SK-N-SH treated with all-trans-retinoic acid at 6 μM for 48 hours (cell line): ENCODE data around the gene TRAPPC2L.

Experiments
- CREB5 ChIP-seq: fragments of 250-450 bp; sonication (Bioruptor Pico); IDR thresholded peaks from 2 replicates; pipeline ENCODE4 v1.5.1; 2020; ENCODE audit warnings: low read depth, mild to moderate bottlenecking, moderate library complexity
- CSDC2 ChIP-seq: fragments of 250-450 bp; sonication (Bioruptor Pico); IDR thresholded peaks from 2 replicates; pipeline ENCODE4 v1.5.0; 2020; ENCODE audit warnings: mild to moderate bottlenecking, moderate library complexity
- CSRNP3 ChIP-seq: fragments of 250-450 bp; sonication (Bioruptor Pico); IDR thresholded peaks from 2 replicates; pipeline ENCODE4 v1.5.1; 2021; ENCODE audit warnings: mild to moderate bottlenecking, moderate library complexity
- ESRRG ChIP-seq: fragments of 250-450 bp; sonication (Bioruptor Pico); IDR thresholded peaks from 2 replicates; pipeline ENCODE4 v1.6.1; 2021; ENCODE audit warnings: mild to moderate bottlenecking
- GLIS3 ChIP-seq: fragments of 250-450 bp; sonication (Bioruptor Pico); IDR thresholded peaks from 2 replicates; pipeline ENCODE4 v1.5.0; 2020; ENCODE audit warnings: mild to moderate bottlenecking, moderate library complexity
- OSR1 ChIP-seq: fragments of 250-450 bp; sonication (Bioruptor Pico); IDR thresholded peaks from 2 replicates; pipeline ENCODE4 v1.8.0; 2022; ENCODE audit warnings: moderate library complexity, mild to moderate bottlenecking, inconsistent platforms
- PATZ1 ChIP-seq: fragments of 250-450 bp; sonication (Bioruptor Pico); IDR thresholded peaks from 2 replicates; pipeline ENCODE4 v1.8.0; 2020; ENCODE audit warnings: mild to moderate bottlenecking, moderate library complexity, borderline replicate concordance
- PPARA ChIP-seq: fragments of 250-450 bp; sonication (Bioruptor Pico); IDR thresholded peaks from 2 replicates; pipeline ENCODE4 v1.5.0; 2020; ENCODE audit warnings: mild to moderate bottlenecking, borderline replicate concordance
- RARB ChIP-seq: fragments of 250-450 bp; sonication (Bioruptor Pico); IDR thresholded peaks from 2 replicates; pipeline ENCODE4 v1.8.0; 2021; ENCODE audit warnings: mild to moderate bottlenecking, moderate library complexity
- TCF4 ChIP-seq: fragments of 250-450 bp; sonication (Bioruptor Pico); IDR thresholded peaks from 2 replicates; pipeline ENCODE4 v1.8.0; 2021; ENCODE audit warnings: mild to moderate bottlenecking, moderate library complexity, borderline replicate concordance
- ZC3H10 ChIP-seq: fragments of 250-450 bp; sonication (Bioruptor Pico); IDR thresholded peaks from 2 replicates; pipeline ENCODE4 v1.5.1; 2021; ENCODE audit warnings: mild to moderate bottlenecking, moderate library complexity
- ZNF8 ChIP-seq: fragments of 450-650 bp; formaldehyde crosslinking; IDR thresholded peaks from 2 replicates; pipeline ENCODE4 v1.5.0; 2020; ENCODE audit warnings: mild to moderate bottlenecking, moderate library complexity

GRCh38 chr16:88850531-88851199 is 6.3 kb upstream of the TRAPPC2L start:
- TF ChIP-seq PATZ1 (CRISPR knock-in tag) (no peak), TCF4 (CRISPR knock-in tag) (no peak), ESRRG (CRISPR knock-in tag) (no peak), PPARA (no peak), CSDC2 (CRISPR knock-in tag) (no peak), RARB (CRISPR knock-in tag) (no peak), OSR1 (no peak), GLIS3 (no peak), CSRNP3 (no peak), ZC3H10 (no peak), CREB5 (CRISPR knock-in tag) (no peak), ZNF8 (CRISPR knock-in tag) (no peak)
